ENCODE results near the gene POLR2H. TPM values are rescaled to one million over a fixed set of nuclear protein-coding genes. Genes with fewer than 3 reads are reported as not detected.

Gene POLR2H
- total RNA-seq, 1 experiment from 2014 or later = 133 TPM

DNA sequence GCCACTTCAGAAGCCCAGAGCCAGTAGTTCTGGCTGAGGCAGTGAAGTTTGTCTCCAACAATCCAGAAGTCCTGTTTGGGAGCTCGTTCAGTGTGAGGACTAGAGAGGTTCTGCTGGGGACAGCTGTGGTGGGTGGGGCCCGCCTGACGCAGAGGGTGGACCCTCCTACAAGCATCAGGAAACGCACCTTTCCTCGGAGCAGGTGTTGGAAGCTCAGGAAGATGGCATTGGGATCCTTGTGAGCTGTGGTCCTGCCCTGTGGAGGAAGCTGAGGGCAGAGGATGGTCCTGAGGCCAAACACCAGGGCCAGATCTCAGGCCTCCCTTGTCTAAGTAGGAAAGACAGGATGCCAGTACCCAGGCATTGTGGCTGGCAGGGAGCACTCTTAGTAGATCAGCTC lies 11.4 kb downstream of the POLR2H start:
- TF ChIP-seq ZBTB21 (CRISPR knock-in tag; IDR thresholded peaks at IDR 0.05; ENCODE audit: borderline replicate concordance) (no peak), GTF2I (CRISPR knock-in tag; conservative IDR thresholded peaks at IDR 0.05) (no peak)
- TF ChIP-seq, protein P1, sequence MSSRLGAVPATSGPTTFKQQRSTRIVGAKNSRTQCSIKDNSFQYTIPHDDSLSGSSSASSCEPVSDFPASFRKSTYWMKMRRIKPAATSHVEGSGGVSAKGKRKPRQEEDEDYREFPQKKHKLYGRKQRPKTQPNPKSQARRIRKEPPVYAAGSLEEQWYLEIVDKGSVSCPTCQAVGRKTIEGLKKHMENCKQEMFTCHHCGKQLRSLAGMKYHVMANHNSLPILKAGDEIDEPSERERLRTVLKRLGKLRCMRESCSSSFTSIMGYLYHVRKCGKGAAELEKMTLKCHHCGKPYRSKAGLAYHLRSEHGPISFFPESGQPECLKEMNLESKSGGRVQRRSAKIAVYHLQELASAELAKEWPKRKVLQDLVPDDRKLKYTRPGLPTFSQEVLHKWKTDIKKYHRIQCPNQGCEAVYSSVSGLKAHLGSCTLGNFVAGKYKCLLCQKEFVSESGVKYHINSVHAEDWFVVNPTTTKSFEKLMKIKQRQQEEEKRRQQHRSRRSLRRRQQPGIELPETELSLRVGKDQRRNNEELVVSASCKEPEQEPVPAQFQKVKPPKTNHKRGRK (CRISPR knock-in tag; IDR thresholded peaks at IDR 0.05; ENCODE audit: borderline replicate concordance) = no peak
- TF ChIP-seq, protein P2, sequence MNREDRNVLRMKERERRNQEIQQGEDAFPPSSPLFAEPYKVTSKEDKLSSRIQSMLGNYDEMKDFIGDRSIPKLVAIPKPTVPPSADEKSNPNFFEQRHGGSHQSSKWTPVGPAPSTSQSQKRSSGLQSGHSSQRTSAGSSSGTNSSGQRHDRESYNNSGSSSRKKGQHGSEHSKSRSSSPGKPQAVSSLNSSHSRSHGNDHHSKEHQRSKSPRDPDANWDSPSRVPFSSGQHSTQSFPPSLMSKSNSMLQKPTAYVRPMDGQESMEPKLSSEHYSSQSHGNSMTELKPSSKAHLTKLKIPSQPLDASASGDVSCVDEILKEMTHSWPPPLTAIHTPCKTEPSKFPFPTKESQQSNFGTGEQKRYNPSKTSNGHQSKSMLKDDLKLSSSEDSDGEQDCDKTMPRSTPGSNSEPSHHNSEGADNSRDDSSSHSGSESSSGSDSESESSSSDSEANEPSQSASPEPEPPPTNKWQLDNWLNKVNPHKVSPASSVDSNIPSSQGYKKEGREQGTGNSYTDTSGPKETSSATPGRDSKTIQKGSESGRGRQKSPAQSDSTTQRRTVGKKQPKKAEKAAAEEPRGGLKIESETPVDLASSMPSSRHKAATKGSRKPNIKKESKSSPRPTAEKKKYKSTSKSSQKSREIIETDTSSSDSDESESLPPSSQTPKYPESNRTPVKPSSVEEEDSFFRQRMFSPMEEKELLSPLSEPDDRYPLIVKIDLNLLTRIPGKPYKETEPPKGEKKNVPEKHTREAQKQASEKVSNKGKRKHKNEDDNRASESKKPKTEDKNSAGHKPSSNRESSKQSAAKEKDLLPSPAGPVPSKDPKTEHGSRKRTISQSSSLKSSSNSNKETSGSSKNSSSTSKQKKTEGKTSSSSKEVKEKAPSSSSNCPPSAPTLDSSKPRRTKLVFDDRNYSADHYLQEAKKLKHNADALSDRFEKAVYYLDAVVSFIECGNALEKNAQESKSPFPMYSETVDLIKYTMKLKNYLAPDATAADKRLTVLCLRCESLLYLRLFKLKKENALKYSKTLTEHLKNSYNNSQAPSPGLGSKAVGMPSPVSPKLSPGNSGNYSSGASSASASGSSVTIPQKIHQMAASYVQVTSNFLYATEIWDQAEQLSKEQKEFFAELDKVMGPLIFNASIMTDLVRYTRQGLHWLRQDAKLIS (CRISPR knock-in tag; IDR thresholded peaks at IDR 0.05; ENCODE audit: borderline replicate concordance) = no peak
- TF ChIP-seq, protein P3, sequence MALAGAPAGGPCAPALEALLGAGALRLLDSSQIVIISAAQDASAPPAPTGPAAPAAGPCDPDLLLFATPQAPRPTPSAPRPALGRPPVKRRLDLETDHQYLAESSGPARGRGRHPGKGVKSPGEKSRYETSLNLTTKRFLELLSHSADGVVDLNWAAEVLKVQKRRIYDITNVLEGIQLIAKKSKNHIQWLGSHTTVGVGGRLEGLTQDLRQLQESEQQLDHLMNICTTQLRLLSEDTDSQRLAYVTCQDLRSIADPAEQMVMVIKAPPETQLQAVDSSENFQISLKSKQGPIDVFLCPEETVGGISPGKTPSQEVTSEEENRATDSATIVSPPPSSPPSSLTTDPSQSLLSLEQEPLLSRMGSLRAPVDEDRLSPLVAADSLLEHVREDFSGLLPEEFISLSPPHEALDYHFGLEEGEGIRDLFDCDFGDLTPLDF (CRISPR knock-in tag; IDR thresholded peaks at IDR 0.05) = no peak
- peaks cover 10% of the 10 kb centered on the region for H3K27me3 Mint-ChIP-seq (ENCODE audit: low read depth)
- H3K4me3 Mint-ChIP-seq = no peak overlapping the region
- peaks cover 19% of the 10 kb centered on the region for H3K36me3 Mint-ChIP-seq
- no peak overlapping the region for H3K27ac Mint-ChIP-seq
- DNase-seq (ENCODE audit: low spot score) = no peak
- peaks cover 64% of the 10 kb centered on the region for H3K4me1 Mint-ChIP-seq
- ChIA-PET POLR2A (interaction anchor here (0.6 kb wide), 1 partner anchor 167 kb away, joined by 4 read pairs; no protein-coding TSS in a partner anchor), CTCF (interaction anchor here (0.9 to 4.8 kb wide), 15 partner anchors 8 to 478 kb away, joined by 3 to 183 read pairs (median 20); partner anchors contain the start of genes CHRD and FAM131A)
- H3K9me3 Mint-ChIP-seq = no peaks in the 10 kb centered on the region
- no peak for ATAC-seq

DNA sequence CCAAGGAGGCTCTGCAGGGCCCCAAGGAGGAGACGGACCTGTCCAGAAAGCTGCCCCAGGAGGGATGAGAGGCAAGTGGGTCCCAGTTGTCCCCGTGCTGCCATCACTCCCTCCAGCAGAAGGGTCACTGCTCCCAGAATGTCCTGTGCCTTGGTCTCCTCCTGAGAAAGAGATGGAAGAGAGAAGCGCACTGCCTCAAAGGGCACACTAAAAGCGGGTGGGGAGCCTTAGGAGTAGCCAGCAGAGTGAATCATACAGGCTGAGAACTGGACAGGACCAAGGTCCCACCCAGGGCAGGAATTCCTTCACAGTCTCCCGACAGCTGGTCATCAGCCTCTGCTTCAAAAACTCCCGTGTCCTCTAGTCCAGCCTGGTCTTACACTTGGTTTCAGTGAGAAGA lies 11.9 kb downstream of the POLR2H start:
- Mint-ChIP-seq H3K4me1 (peaks cover 69% of the 10 kb centered on the region), H3K4me3 (no peak overlapping the region), H3K27me3 (ENCODE audit: low read depth) (peaks cover 16% of the 10 kb centered on the region), H3K36me3 (peaks cover 15% of the 10 kb centered on the region), H3K9me3 (no peaks in the 10 kb centered on the region), H3K27ac (no peak overlapping the region)
- TF ChIP-seq, protein P4, sequence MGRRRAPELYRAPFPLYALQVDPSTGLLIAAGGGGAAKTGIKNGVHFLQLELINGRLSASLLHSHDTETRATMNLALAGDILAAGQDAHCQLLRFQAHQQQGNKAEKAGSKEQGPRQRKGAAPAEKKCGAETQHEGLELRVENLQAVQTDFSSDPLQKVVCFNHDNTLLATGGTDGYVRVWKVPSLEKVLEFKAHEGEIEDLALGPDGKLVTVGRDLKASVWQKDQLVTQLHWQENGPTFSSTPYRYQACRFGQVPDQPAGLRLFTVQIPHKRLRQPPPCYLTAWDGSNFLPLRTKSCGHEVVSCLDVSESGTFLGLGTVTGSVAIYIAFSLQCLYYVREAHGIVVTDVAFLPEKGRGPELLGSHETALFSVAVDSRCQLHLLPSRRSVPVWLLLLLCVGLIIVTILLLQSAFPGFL (CRISPR knock-in tag; IDR thresholded peaks at IDR 0.05; ENCODE audit: borderline replicate concordance) = no peak
- TF ChIP-seq EMX1 (CRISPR knock-in tag; IDR thresholded peaks at IDR 0.05) = no peak
- TF ChIP-seq, protein P5, sequence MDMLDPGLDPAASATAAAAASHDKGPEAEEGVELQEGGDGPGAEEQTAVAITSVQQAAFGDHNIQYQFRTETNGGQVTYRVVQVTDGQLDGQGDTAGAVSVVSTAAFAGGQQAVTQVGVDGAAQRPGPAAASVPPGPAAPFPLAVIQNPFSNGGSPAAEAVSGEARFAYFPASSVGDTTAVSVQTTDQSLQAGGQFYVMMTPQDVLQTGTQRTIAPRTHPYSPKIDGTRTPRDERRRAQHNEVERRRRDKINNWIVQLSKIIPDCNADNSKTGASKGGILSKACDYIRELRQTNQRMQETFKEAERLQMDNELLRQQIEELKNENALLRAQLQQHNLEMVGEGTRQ (CRISPR knock-in tag; IDR thresholded peaks at IDR 0.05) = no peak
- TF ChIP-seq, protein P6, sequence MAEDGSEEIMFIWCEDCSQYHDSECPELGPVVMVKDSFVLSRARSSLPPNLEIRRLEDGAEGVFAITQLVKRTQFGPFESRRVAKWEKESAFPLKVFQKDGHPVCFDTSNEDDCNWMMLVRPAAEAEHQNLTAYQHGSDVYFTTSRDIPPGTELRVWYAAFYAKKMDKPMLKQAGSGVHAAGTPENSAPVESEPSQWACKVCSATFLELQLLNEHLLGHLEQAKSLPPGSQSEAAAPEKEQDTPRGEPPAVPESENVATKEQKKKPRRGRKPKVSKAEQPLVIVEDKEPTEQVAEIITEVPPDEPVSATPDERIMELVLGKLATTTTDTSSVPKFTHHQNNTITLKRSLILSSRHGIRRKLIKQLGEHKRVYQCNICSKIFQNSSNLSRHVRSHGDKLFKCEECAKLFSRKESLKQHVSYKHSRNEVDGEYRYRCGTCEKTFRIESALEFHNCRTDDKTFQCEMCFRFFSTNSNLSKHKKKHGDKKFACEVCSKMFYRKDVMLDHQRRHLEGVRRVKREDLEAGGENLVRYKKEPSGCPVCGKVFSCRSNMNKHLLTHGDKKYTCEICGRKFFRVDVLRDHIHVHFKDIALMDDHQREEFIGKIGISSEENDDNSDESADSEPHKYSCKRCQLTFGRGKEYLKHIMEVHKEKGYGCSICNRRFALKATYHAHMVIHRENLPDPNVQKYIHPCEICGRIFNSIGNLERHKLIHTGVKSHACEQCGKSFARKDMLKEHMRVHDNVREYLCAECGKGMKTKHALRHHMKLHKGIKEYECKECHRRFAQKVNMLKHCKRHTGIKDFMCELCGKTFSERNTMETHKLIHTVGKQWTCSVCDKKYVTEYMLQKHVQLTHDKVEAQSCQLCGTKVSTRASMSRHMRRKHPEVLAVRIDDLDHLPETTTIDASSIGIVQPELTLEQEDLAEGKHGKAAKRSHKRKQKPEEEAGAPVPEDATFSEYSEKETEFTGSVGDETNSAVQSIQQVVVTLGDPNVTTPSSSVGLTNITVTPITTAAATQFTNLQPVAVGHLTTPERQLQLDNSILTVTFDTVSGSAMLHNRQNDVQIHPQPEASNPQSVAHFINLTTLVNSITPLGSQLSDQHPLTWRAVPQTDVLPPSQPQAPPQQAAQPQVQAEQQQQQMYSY (CRISPR knock-in tag; IDR thresholded peaks at IDR 0.05) = no peak
- no peak for TF ChIP-seq FOXP1 (CRISPR knock-in tag; IDR thresholded peaks at IDR 0.05; ENCODE audit: borderline replicate concordance)
- no peak for TF ChIP-seq SMAD4 (CRISPR knock-in tag; IDR thresholded peaks at IDR 0.05)
- TF ChIP-seq ETV6 (CRISPR knock-in tag; IDR thresholded peaks at IDR 0.05) = no peak
- TF ChIP-seq, protein P7, sequence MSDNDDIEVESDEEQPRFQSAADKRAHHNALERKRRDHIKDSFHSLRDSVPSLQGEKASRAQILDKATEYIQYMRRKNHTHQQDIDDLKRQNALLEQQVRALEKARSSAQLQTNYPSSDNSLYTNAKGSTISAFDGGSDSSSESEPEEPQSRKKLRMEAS (CRISPR knock-in tag; IDR thresholded peaks at IDR 0.05) = no peak
- no peak for TF ChIP-seq FOXK1 (CRISPR knock-in tag; IDR thresholded peaks at IDR 0.05)
- no peak for TF ChIP-seq TEAD4 (CRISPR knock-in tag; IDR thresholded peaks at IDR 0.05)
- ChIA-PET CTCF (interaction anchor here (0.6 to 4.8 kb wide), 6 partner anchors 8 to 167 kb away, joined by 4 to 183 read pairs (median 55); partner anchors contain the start of gene CHRD), POLR2A (interaction anchor here (0.6 kb wide), 1 partner anchor 167 kb away, joined by 4 read pairs; no protein-coding TSS in a partner anchor)
- ATAC-seq = no peak
- DNase-seq (ENCODE audit: low spot score) = no peak

All from WTC11 (cell line).